HTERT RPE-1 (cell line): ENCODE results near the gene ANKRD44.

Source experiments
- in situ Hi-C: fragments of 300-500 bp; cut with MboI; formaldehyde crosslinking; loops from 4 replicates; pipeline ENCODE4 v1.14.3; 2020; ENCODE audit warnings: low sequenced_read_pairs

ANKRD44 gene

GRCh38 chr2:197211881-197212342 lies 98.7 kb downstream of the ANKRD44 start:
- in situ Hi-C loops: no loop called here

GRCh38 chr2:197210430-197210829 lies 100.2 kb downstream of the ANKRD44 start:
- in situ Hi-C loops: no loop called here

- in situ Hi-C loops: no loop called here
These were observed 100.7 kb downstream of the ANKRD44 start for GRCh38 chr2:197209742-197210408.

GRCh38 chr2:197209246-197209645 lies 101.3 kb downstream of the ANKRD44 start:
- in situ Hi-C loops: no loop called here

GRCh38 chr2:197208841-197209240 lies 101.7 kb downstream of the ANKRD44 start:
- in situ Hi-C loops: no loop called here

GRCh38 chr2:197208024-197208423 lies 102.6 kb downstream of the ANKRD44 start:
- in situ Hi-C loops: no loop called here

- in situ Hi-C loops: no loop called here
These were observed 103.0 kb downstream of the ANKRD44 start for GRCh38 chr2:197207598-197207997.

- in situ Hi-C loops: no loop called here
These were observed 103.5 kb downstream of the ANKRD44 start for GRCh38 chr2:197207106-197207505.

GRCh38 chr2:197205585-197206215 lies 104.9 kb downstream of the ANKRD44 start:
- in situ Hi-C loops: no loop called here

GRCh38 chr2:197204519-197205250 lies 105.9 kb downstream of the ANKRD44 start:
- in situ Hi-C loops: no loop called here

- in situ Hi-C loops: no loop called here
These were observed 108.7 kb downstream of the ANKRD44 start for GRCh38 chr2:197201874-197202273.

GRCh38 chr2:197200762-197201058 lies 109.9 kb downstream of the ANKRD44 start:
- in situ Hi-C loops: no loop called here

- in situ Hi-C loops: no loop called here
These were observed 110.4 kb downstream of the ANKRD44 start for GRCh38 chr2:197200051-197200761.

- in situ Hi-C loops: no loop called here
These were observed 111.7 kb downstream of the ANKRD44 start for GRCh38 chr2:197198890-197199289.

GRCh38 chr2:197197895-197198311 lies 112.7 kb downstream of the ANKRD44 start:
- in situ Hi-C loops: no loop called here

- in situ Hi-C loops: no loop called here
These were observed 113.9 kb downstream of the ANKRD44 start for GRCh38 chr2:197196541-197197180.

- in situ Hi-C loops: no loop called here
These were observed 115.1 kb downstream of the ANKRD44 start for GRCh38 chr2:197195518-197195917.

GRCh38 chr2:197191940-197192322 lies 118.6 kb downstream of the ANKRD44 start:
- in situ Hi-C loops: no loop called here

GRCh38 chr2:197191177-197191939 lies 119.2 kb downstream of the ANKRD44 start:
- in situ Hi-C loops: no loop called here

- in situ Hi-C loops: no loop called here
These were observed 120.5 kb downstream of the ANKRD44 start for GRCh38 chr2:197190100-197190432.
